ENCODE measurements around the gene CTNNBL1. TPM values are rescaled to one million over a fixed set of nuclear protein-coding genes. Genes with fewer than 3 reads are reported as not detected.

Gene CTNNBL1
- total and polyA plus RNA-seq, 4 donors: 27.7 to 41.9 (median 38.2) TPM

DNA sequence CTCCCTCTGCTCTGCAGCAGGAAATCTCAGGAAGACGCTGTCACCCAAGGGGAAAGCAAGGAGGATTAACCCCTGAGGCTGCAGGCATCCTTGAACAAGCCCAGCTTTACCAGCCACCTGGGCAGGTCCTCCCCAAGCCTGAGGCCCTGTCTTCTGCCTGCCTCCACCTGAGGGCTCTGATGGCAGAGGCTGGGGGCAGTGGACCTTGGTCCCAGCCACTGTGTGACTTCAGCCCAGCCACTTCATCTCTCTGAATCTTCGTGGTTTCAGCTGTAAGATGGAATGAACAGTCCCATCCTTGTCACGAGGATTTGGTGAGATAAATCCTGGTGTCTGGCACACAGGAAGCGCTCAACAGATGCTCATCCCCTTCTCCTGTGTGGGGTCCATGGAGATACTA lies 200.6 kb downstream of the CTNNBL1 start:
- 84% methylated on average over 4 of the region's 4 CpGs for WGBS (ENCODE audit: insufficient coverage)
- Histone ChIP-seq H3K27ac (ENCODE audit: low read depth, low read length) (no peak overlapping the region), H3K36me3 (ENCODE audit: control insufficient read depth, insufficient read depth, low read length) (no peaks in the 10 kb centered on the region), H3K9me3 (ENCODE audit: control insufficient read depth, insufficient read depth, low read length) (no peaks in the 10 kb centered on the region), H3K27me3 (ENCODE audit: control insufficient read depth, insufficient read depth, low read length) (no peaks in the 10 kb centered on the region), H3K4me1 (ENCODE audit: control insufficient read depth, insufficient read depth, low read length) (peaks cover 34% of the 10 kb centered on the region), H3K4me3 (ENCODE audit: low read depth, low read length) (no peak overlapping the region)
- DNase-seq (ENCODE audit: low read depth in 4 of 6, low spot score in 6 of 6): no peak

DNA sequence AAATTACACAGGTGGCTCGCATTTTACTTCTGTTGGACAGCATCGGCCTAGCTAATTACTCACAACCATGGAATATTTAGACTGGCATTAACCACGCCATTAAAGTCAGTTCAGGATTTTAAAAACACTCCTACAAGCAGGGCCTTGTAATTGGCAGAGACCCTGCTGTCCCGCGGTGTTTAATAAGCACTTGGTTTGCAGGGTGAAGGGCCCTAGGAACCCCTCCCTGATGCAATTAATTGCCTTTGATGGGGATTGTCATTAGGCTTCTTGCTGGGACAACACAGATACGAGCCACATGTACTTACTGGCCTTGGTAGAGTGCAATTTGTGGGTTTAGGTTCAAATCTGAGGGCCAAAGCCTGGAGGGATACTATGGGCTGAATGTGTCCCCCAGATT lies 201.3 kb downstream of the CTNNBL1 start:
- H3K9me3 ChIP-seq (ENCODE audit: control insufficient read depth, insufficient read depth, low read length): no peaks in the 10 kb centered on the region
- no peaks in the 10 kb centered on the region for H3K36me3 ChIP-seq (ENCODE audit: control insufficient read depth, insufficient read depth, low read length)
- H3K27me3 ChIP-seq (ENCODE audit: control insufficient read depth, insufficient read depth, low read length): no peaks in the 10 kb centered on the region
- peak in 1 of 6 donors; percentile 70 for DNase-seq (ENCODE audit: low read depth in 4 of 6, low spot score in 6 of 6)
- H3K27ac ChIP-seq (ENCODE audit: low read depth, low read length): no peak overlapping the region
- peaks cover 34% of the 10 kb centered on the region for H3K4me1 ChIP-seq (ENCODE audit: control insufficient read depth, insufficient read depth, low read length)
- WGBS (ENCODE audit: insufficient coverage): 43% methylated on average over 1 of the region's 6 CpGs
- no peak overlapping the region for H3K4me3 ChIP-seq (ENCODE audit: low read depth, low read length)

DNA sequence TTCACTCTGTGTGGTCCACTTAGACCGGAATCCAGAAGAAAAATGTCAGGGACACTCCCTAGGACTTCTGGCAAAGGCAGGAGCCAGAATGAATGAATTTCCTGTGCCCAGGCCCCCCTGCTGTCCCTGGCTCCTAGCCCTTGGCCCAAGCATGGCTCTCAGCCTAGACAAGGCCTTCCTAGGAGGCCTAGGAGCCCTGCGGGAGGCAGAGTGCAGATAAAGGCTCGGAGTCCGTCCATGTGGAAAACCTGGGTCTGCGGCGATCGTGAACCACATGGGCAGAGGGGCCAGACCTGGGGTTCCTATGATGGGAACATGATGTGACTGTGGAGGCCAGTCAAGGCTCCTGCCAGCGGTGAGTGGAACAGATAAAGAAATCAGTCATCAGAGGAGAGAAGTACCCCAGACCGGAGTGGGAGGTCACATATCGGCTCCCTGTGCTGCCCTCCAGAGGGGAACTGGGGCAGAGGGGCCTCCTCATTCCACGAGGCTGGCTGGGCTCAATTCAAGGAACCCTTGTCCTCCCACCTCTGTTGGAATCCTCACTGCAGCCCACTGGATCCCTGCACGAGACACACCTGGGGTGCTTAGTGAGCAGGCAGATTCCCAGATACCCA lies 203.2 kb downstream of the CTNNBL1 start:
- WGBS (ENCODE audit: insufficient coverage): 35% methylated on average over 9 of the region's 12 CpGs
- H3K36me3 ChIP-seq (ENCODE audit: control insufficient read depth, insufficient read depth, low read length): no peaks in the 10 kb centered on the region
- no peak overlapping the region for H3K4me3 ChIP-seq (ENCODE audit: low read depth, low read length)
- no peak overlapping the region for H3K27ac ChIP-seq (ENCODE audit: low read depth, low read length)
- peak in 2 of 6 donors; percentile 60 to 63 for DNase-seq (ENCODE audit: low read depth in 4 of 6, low spot score in 6 of 6)
- no peaks in the 10 kb centered on the region for H3K27me3 ChIP-seq (ENCODE audit: control insufficient read depth, insufficient read depth, low read length)
- no peaks in the 10 kb centered on the region for H3K9me3 ChIP-seq (ENCODE audit: control insufficient read depth, insufficient read depth, low read length)
- peaks cover 40% of the 10 kb centered on the region for H3K4me1 ChIP-seq (ENCODE audit: control insufficient read depth, insufficient read depth, low read length)

DNA sequence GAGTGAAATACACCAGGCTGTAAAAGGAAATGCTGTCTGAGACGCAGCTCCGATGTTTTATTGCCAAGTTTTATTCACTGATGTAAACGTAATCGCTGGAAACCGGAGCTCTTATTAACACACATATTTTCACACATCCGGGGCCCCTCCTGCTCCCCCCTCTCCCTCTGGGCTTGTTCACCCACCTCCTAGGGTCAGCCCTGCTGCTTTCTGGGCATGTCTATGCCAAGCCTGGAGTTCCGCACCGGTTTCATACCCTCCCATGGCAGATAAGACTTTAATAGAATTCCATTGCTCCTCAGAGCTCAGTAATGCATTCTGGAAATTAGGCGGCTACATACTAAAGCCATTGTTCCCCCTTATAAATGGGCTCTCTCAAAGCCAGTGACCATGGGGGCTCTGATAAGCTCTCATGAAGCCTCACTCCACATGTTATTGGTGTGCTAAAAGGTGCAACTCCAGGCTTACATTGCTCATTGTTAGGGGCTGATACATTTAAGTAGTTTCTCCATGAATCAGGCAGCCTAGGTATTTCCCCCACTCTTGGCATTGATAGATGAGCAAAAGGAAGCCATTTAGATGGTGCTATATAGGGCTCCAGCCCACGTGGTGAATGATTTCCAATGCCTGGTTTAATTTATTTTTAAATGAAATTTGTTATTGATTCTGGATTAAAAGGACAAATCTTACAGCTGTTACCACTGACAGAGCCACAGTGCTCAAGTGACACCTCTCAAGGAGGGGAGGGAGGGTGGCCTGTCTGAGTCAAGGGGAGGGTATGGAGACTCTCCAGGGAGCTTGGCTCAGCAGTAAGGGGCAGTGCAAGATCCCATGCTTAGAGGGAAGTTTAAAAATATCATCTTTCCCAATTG lies 204.6 kb downstream of the CTNNBL1 start:
- 22% methylated on average over 8 of the region's 10 CpGs for WGBS (ENCODE audit: insufficient coverage)
- Histone ChIP-seq H3K4me1 (ENCODE audit: control insufficient read depth, insufficient read depth, low read length) (peaks cover 49% of the 10 kb centered on the region), H3K27me3 (ENCODE audit: control insufficient read depth, insufficient read depth, low read length) (peaks cover 3% of the 10 kb centered on the region), H3K27ac (ENCODE audit: low read depth, low read length) (peak overlapping the region; percentile 40), H3K36me3 (ENCODE audit: control insufficient read depth, insufficient read depth, low read length) (no peaks in the 10 kb centered on the region), H3K4me3 (ENCODE audit: low read depth, low read length) (no peak overlapping the region), H3K9me3 (ENCODE audit: control insufficient read depth, insufficient read depth, low read length) (no peaks in the 10 kb centered on the region)
- DNase-seq (ENCODE audit: low read depth in 4 of 6, low spot score in 6 of 6): peak in 2 of 6 donors; percentile 60 to 93

DNA sequence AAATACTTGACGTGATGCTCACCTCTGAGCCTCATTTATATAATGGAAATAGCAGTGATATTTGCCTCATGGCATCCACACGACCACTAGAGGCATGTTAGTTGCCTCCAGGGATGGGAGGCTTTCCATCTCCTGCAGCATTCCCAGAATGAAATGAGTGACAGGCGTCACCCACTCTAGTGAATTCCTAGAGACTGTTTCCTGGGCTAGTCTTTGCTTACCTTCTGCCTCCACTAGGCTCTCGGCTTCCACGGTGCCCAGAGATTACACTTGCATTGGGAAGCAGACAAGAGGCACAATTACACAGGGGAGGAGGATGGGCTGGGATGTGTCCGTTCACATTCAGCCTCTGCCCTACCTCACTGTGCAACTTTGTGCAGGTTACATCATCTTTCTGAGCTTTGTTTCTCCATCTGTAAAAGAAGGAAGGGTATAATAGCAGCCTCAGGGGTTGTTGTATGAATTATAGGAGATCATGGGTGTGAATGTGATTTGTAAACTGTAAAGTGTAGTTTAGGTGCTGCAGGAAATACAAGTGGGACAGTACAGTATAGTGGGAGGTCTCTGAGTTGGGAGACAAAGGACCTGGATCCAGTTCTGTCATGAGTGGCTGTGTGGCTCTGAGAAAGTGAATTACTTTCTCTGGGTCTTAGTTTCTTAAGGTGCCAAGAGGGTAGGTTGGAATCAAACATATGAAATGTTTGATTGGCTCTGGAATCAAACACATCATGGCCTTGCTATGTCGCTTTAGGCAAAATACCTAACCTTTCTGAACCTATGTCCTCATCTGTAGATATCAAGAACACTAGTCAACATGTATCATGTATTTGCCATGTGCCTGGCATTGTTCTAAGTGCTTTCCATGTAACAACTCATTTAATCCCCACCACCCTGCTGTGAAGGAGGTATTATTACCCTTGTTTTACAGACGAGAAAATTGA lies 205.5 kb downstream of the CTNNBL1 start:
- Histone ChIP-seq H3K27ac (ENCODE audit: low read depth, low read length) (no peak overlapping the region), H3K27me3 (ENCODE audit: control insufficient read depth, insufficient read depth, low read length) (peaks cover 3% of the 10 kb centered on the region), H3K9me3 (ENCODE audit: control insufficient read depth, insufficient read depth, low read length) (no peaks in the 10 kb centered on the region), H3K4me3 (ENCODE audit: low read depth, low read length) (no peak overlapping the region), H3K4me1 (ENCODE audit: control insufficient read depth, insufficient read depth, low read length) (peaks cover 56% of the 10 kb centered on the region), H3K36me3 (ENCODE audit: control insufficient read depth, insufficient read depth, low read length) (no peaks in the 10 kb centered on the region)
- peak in 1 of 6 donors; percentile 23 for DNase-seq (ENCODE audit: low read depth in 4 of 6, low spot score in 6 of 6)
- WGBS (ENCODE audit: insufficient coverage): 64% methylated on average over 4 of the region's 8 CpGs

DNA sequence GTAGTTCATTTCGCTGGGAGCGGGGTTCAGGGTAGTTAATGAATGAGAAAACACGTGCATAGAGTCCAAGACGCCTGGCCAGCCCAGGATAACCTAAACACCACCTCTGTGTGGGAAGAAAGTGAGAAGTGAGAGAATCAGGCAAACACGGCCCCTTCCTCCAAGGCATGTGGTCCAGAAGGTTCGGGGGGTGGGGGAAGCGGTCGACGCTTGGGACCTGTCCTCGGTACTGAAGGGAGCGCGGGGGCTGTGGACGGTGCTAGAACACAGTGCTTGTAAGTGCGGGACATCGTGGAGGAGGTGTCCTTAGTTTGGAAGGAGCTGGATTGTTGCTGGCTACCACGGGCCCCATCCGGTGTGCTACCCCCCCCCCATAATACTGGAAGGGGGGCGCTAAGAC lies 207.4 kb downstream of the CTNNBL1 start:
- DNase-seq (ENCODE audit: low read depth in 4 of 6, low spot score in 6 of 6): no peak
- WGBS (ENCODE audit: insufficient coverage): 55% methylated on average over 7 of the region's 18 CpGs
- Histone ChIP-seq H3K27ac (ENCODE audit: low read depth, low read length) (no peak overlapping the region), H3K4me3 (ENCODE audit: low read depth, low read length) (no peak overlapping the region), H3K36me3 (ENCODE audit: control insufficient read depth, insufficient read depth, low read length) (no peaks in the 10 kb centered on the region), H3K27me3 (ENCODE audit: control insufficient read depth, insufficient read depth, low read length) (peaks cover 5% of the 10 kb centered on the region), H3K4me1 (ENCODE audit: control insufficient read depth, insufficient read depth, low read length) (peaks cover 66% of the 10 kb centered on the region), H3K9me3 (ENCODE audit: control insufficient read depth, insufficient read depth, low read length) (no peaks in the 10 kb centered on the region)

DNA sequence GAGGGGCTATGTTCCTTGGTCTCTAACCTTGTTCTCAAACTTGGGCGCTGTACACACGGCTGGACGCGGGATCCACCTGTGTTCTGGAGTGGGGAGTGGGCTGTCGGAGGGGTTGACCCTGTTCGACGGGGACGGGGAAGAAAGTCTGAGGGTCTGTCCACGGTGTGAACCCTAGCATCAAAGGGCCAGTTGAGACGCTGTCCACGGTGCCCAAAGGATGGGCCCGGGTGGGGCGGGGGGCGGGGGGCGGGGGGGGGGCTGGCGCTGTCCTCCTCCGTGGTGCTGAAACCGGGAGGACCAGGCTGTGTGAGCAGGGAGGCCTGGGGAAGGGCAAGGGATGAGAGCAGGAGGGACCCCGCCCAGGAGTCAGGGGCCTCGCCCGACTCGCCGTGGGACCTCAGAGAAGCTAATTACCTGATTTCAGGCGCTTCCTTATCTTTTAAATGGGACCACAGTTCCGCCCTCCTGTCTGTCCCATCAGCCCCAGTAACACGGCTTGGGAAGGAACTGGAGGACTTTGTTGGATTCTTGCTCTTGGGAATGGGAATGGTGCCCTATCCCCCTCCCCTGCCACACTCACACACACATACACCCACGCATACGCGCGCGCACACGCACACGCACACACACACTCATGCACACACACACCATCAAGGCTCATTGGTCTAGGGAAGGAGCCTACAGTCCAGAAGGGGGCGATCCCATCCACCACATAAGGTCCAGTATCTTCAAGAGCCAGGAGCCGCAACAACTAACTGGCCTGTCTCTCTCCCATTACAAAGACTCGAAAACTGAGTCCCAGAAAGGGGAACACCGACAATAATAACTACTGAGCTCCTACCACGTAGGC lies 208.0 kb downstream of the CTNNBL1 start:
- DNase-seq (ENCODE audit: low read depth in 4 of 6, low spot score in 6 of 6): peak in 2 of 6 donors; percentile 82 to 92
- H3K27me3 ChIP-seq (ENCODE audit: control insufficient read depth, insufficient read depth, low read length): peaks cover 5% of the 10 kb centered on the region
- 14% methylated on average over 19 of the region's 38 CpGs for WGBS (ENCODE audit: insufficient coverage)
- H3K4me1 ChIP-seq (ENCODE audit: control insufficient read depth, insufficient read depth, low read length): peaks cover 66% of the 10 kb centered on the region
- no peak overlapping the region for H3K27ac ChIP-seq (ENCODE audit: low read depth, low read length)
- no peaks in the 10 kb centered on the region for H3K36me3 ChIP-seq (ENCODE audit: control insufficient read depth, insufficient read depth, low read length)
- H3K9me3 ChIP-seq (ENCODE audit: control insufficient read depth, insufficient read depth, low read length): no peaks in the 10 kb centered on the region
- peak overlapping the region; percentile 49 for H3K4me3 ChIP-seq (ENCODE audit: low read depth, low read length)

DNA sequence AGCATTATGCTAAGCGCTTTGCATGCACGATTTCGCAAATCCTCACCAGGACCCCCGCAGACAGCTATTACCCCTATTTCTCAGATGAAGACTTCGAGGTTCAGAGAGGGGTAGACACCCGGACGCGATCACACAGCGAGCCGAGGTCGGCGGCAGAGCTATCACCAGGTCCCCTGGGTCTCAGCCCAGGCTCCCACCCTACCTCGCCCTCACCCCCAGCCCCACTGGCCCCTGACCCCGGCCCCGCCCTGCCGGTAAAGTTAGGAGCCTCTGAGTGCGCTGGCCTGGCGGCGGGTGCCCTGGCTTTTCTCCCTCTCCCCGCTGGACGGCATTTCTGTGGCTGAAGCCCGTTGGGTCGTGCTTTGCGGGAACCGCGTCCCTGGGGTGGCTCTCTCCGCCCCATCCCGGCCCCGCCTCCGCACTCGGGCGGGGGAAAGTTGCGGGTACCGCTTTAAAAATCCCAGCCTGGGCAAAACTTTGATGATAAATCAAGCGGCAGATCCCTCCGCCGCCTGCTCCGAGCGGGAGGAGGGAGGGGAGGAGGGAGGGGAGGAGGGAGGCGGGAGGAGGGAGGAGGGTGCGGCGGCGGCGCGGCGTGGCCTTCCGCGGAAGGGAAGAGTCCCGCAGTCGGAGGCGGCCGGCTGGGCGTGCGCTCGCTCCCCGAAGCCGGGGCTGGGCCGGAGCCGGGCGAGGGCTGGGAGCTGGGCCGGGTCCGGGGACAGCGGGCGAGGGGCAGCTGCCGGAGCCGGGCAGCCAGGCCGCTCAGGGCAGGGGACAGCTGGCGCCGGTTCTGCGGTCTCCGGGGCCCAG lies 208.9 kb downstream of the CTNNBL1 start, which contains the start of gene VSTM2L:
VSTM2L (plus strand) TSS at position 624 of the 810 bp plus-strand sequence. CDS start 224 bp downstream, outside the sequence.
- Histone ChIP-seq H3K4me1 (ENCODE audit: control insufficient read depth, insufficient read depth, low read length) (peaks cover 66% of the 10 kb centered on the region), H3K9me3 (ENCODE audit: control insufficient read depth, insufficient read depth, low read length) (no peaks in the 10 kb centered on the region), H3K27me3 (ENCODE audit: control insufficient read depth, insufficient read depth, low read length) (peaks cover 5% of the 10 kb centered on the region), H3K27ac (ENCODE audit: low read depth, low read length) (peak within 1 kb of the TSS; percentile 8), H3K4me3 (ENCODE audit: low read depth, low read length) (peak within 1 kb of the TSS; percentile 49), H3K36me3 (ENCODE audit: control insufficient read depth, insufficient read depth, low read length) (no peaks in the 10 kb centered on the region)
- DNase-seq (ENCODE audit: low read depth in 4 of 6, low spot score in 6 of 6): peak in 2 of 6 donors; percentile 85 to 90
- WGBS (ENCODE audit: insufficient coverage): under 1% methylated on average over 59 of the region's 71 CpGs

Data from spinal cord (tissue), 10 donors.